Activated T-helper 2 cell treated with anti-CD3 and anti-CD28 coated beads, Interferon-gamma antibody, Interleukin-2, Interleukin-4, amounts not matched to agents 10 μg/mL and 5 μg/mL and 100 μg/mL, durations not matched to agents 14 hours and 24 hours and 36 hours (primary cell): ENCODE data around the gene DNMT1. TPM values are rescaled to one million over a fixed set of nuclear protein-coding genes. Genes with fewer than 3 reads are reported as not detected.
A peak's percentile ranks its signal among the peaks of the same experiment; 100 is the strongest.

Source experiments
- DNase-seq: peaks from one replicate; pipeline ENCODE4 v3.0.0; 2021; ENCODE audit warnings: low spot score
- H3K27ac Mint-ChIP-seq: one replicate; pipeline ENCODE4 v1.8.0; 2021; ENCODE audit warnings: mixed read lengths
- H3K27me3 Mint-ChIP-seq: one replicate; pipeline ENCODE4 v1.8.0; 2021; ENCODE audit warnings: low read depth, mixed read lengths
- H3K36me3 Mint-ChIP-seq: one replicate; pipeline ENCODE4 v1.8.0; 2021; ENCODE audit warnings: low read depth, mixed read lengths
- H3K4me1 Mint-ChIP-seq: one replicate; pipeline ENCODE4 v1.8.0; 2021; ENCODE audit warnings: low read depth, mixed read lengths
- H3K4me3 Mint-ChIP-seq: one replicate; pipeline ENCODE4 v1.8.0; 2021; ENCODE audit warnings: low read depth, mild to moderate bottlenecking, moderate library complexity, mixed read lengths
- H3K9me3 Mint-ChIP-seq: one replicate; pipeline ENCODE4 v1.8.0; 2021; ENCODE audit warnings: mixed read lengths
- intact Hi-C: fragments of 100-400 bp; cut with micrococcal nuclease; formaldehyde crosslinking; loops from one replicate; pipeline ENCODE4 v1.15.1; 2023
- total RNA-seq: library from RNA; stranded (reverse); gene quantifications from 2 replicates; pipeline ENCODE4 v1.2.3, GENCODE V29; 2022

DNMT1 gene
- total RNA-seq, 1 donor from 2014 or later = 367 TPM

- H3K27ac Mint-ChIP-seq = no peak overlapping the region
- no peaks in the 10 kb centered on the region for H3K27me3 Mint-ChIP-seq
- no peak for DNase-seq
- peaks cover 11% of the 10 kb centered on the region for H3K4me1 Mint-ChIP-seq
- H3K9me3 Mint-ChIP-seq = no peaks in the 10 kb centered on the region
- no peak overlapping the region for H3K4me3 Mint-ChIP-seq
- intact Hi-C loops = no loop called here
- H3K36me3 Mint-ChIP-seq = peaks cover 75% of the 10 kb centered on the region
These were observed 28.7 kb downstream of the DNMT1 start for GRCh38 chr19:10166046-10166445.

GRCh38 chr19:10163536-10163935 is 31.2 kb downstream of the DNMT1 start:
- intact Hi-C loops = no loop called here
- H3K27ac Mint-ChIP-seq = no peak overlapping the region
- DNase-seq = no peak
- peaks cover 2% of the 10 kb centered on the region for H3K4me1 Mint-ChIP-seq
- no peaks in the 10 kb centered on the region for H3K27me3 Mint-ChIP-seq
- H3K9me3 Mint-ChIP-seq = no peaks in the 10 kb centered on the region
- no peak overlapping the region for H3K4me3 Mint-ChIP-seq
- peaks cover 78% of the 10 kb centered on the region for H3K36me3 Mint-ChIP-seq

GRCh38 chr19:10159610-10160009 is 35.1 kb downstream of the DNMT1 start:
- H3K4me1 Mint-ChIP-seq = no peaks in the 10 kb centered on the region
- H3K27ac Mint-ChIP-seq = no peak overlapping the region
- H3K4me3 Mint-ChIP-seq = no peak overlapping the region
- DNase-seq = no peak
- H3K27me3 Mint-ChIP-seq = no peaks in the 10 kb centered on the region
- H3K9me3 Mint-ChIP-seq = no peaks in the 10 kb centered on the region
- H3K36me3 Mint-ChIP-seq = peaks cover 87% of the 10 kb centered on the region
- intact Hi-C loops = no loop called here

- intact Hi-C loops = no loop called here
- no peak overlapping the region for H3K4me3 Mint-ChIP-seq
- peaks cover 85% of the 10 kb centered on the region for H3K36me3 Mint-ChIP-seq
- H3K4me1 Mint-ChIP-seq = no peaks in the 10 kb centered on the region
- no peak for DNase-seq
- H3K9me3 Mint-ChIP-seq = no peaks in the 10 kb centered on the region
- H3K27me3 Mint-ChIP-seq = no peaks in the 10 kb centered on the region
- no peak overlapping the region for H3K27ac Mint-ChIP-seq
These were observed 36.3 kb downstream of the DNMT1 start for GRCh38 chr19:10158485-10158884.

- Mint-ChIP-seq H3K4me1 (no peaks in the 10 kb centered on the region), H3K4me3 (no peak overlapping the region), H3K9me3 (no peaks in the 10 kb centered on the region), H3K36me3 (peaks cover 83% of the 10 kb centered on the region), H3K27ac (no peak overlapping the region), H3K27me3 (no peaks in the 10 kb centered on the region)
- intact Hi-C loops = no loop called here
- DNase-seq = no peak
These were observed 36.7 kb downstream of the DNMT1 start for GRCh38 chr19:10158071-10158470.

- H3K4me1 Mint-ChIP-seq = no peaks in the 10 kb centered on the region
- H3K36me3 Mint-ChIP-seq = peaks cover 89% of the 10 kb centered on the region
- intact Hi-C loops = no loop called here
- no peak overlapping the region for H3K27ac Mint-ChIP-seq
- no peak for DNase-seq
- H3K4me3 Mint-ChIP-seq = no peak overlapping the region
- no peaks in the 10 kb centered on the region for H3K9me3 Mint-ChIP-seq
- H3K27me3 Mint-ChIP-seq = no peaks in the 10 kb centered on the region
These were observed 38.9 kb downstream of the DNMT1 start for GRCh38 chr19:10155839-10156238.

GRCh38 chr19:10152100-10152499 is 42.7 kb downstream of the DNMT1 start:
- Mint-ChIP-seq H3K9me3 (no peaks in the 10 kb centered on the region), H3K36me3 (peaks cover 84% of the 10 kb centered on the region), H3K27ac (no peak overlapping the region), H3K4me1 (no peaks in the 10 kb centered on the region), H3K4me3 (no peak overlapping the region), H3K27me3 (no peaks in the 10 kb centered on the region)
- DNase-seq = no peak
- intact Hi-C loops = no loop called here

GRCh38 chr19:10151521-10151920 is 43.2 kb downstream of the DNMT1 start:
- intact Hi-C loops = no loop called here
- Mint-ChIP-seq H3K27me3 (no peaks in the 10 kb centered on the region), H3K36me3 (peaks cover 82% of the 10 kb centered on the region), H3K9me3 (no peaks in the 10 kb centered on the region), H3K4me1 (no peaks in the 10 kb centered on the region), H3K27ac (no peak overlapping the region), H3K4me3 (no peak overlapping the region)
- no peak for DNase-seq

GRCh38 chr19:10149427-10149826 is 45.3 kb downstream of the DNMT1 start:
- intact Hi-C loops = no loop called here
- H3K4me1 Mint-ChIP-seq = peaks cover 2% of the 10 kb centered on the region
- peaks cover 80% of the 10 kb centered on the region for H3K36me3 Mint-ChIP-seq
- no peaks in the 10 kb centered on the region for H3K27me3 Mint-ChIP-seq
- no peak overlapping the region for H3K27ac Mint-ChIP-seq
- DNase-seq = no peak
- H3K9me3 Mint-ChIP-seq = no peaks in the 10 kb centered on the region
- no peak overlapping the region for H3K4me3 Mint-ChIP-seq

GRCh38 chr19:10146142-10146541 is 48.6 kb downstream of the DNMT1 start:
- H3K27ac Mint-ChIP-seq = peak overlapping the region; percentile 49
- no peaks in the 10 kb centered on the region for H3K27me3 Mint-ChIP-seq
- no peak for DNase-seq
- H3K4me3 Mint-ChIP-seq = no peak overlapping the region
- peaks cover 13% of the 10 kb centered on the region for H3K4me1 Mint-ChIP-seq
- H3K9me3 Mint-ChIP-seq = no peaks in the 10 kb centered on the region
- H3K36me3 Mint-ChIP-seq = peaks cover 81% of the 10 kb centered on the region
- intact Hi-C loops = no loop called here

- Mint-ChIP-seq H3K36me3 (peaks cover 81% of the 10 kb centered on the region), H3K27ac (no peak overlapping the region), H3K4me3 (no peak overlapping the region), H3K9me3 (no peaks in the 10 kb centered on the region), H3K27me3 (no peaks in the 10 kb centered on the region), H3K4me1 (peaks cover 13% of the 10 kb centered on the region)
- intact Hi-C loops = no loop called here
- no peak for DNase-seq
These were observed 49.7 kb downstream of the DNMT1 start for GRCh38 chr19:10145031-10145430.

- DNase-seq = no peak
- intact Hi-C loops = no loop called here
- peaks cover 13% of the 10 kb centered on the region for H3K4me1 Mint-ChIP-seq
- H3K4me3 Mint-ChIP-seq = no peak overlapping the region
- no peak overlapping the region for H3K27ac Mint-ChIP-seq
- no peaks in the 10 kb centered on the region for H3K27me3 Mint-ChIP-seq
- H3K9me3 Mint-ChIP-seq = no peaks in the 10 kb centered on the region
- peaks cover 81% of the 10 kb centered on the region for H3K36me3 Mint-ChIP-seq
These were observed 50.4 kb downstream of the DNMT1 start for GRCh38 chr19:10144361-10144760.

- intact Hi-C loops = no loop called here
- peaks cover 84% of the 10 kb centered on the region for H3K36me3 Mint-ChIP-seq
These were observed 51.1 kb downstream of the DNMT1 start for GRCh38 chr19:10143681-10144080.

GRCh38 chr19:10142701-10143375 is 51.9 kb downstream of the DNMT1 start:
- H3K36me3 Mint-ChIP-seq = peaks cover 84% of the 10 kb centered on the region
- no peak for DNase-seq
- H3K9me3 Mint-ChIP-seq = no peaks in the 10 kb centered on the region
- peak overlapping the region; percentile 45 for H3K4me3 Mint-ChIP-seq
- peaks cover 13% of the 10 kb centered on the region for H3K4me1 Mint-ChIP-seq
- peak overlapping the region; percentile 83 for H3K27ac Mint-ChIP-seq
- no peaks in the 10 kb centered on the region for H3K27me3 Mint-ChIP-seq
- intact Hi-C loops = no loop called here

More at GRCh38 chr19:10143681-10144080, 51.1 kb downstream of the DNMT1 start:
- Mint-ChIP-seq H3K27me3 (no peaks in the 10 kb centered on the region), H3K4me3 (no peak overlapping the region), H3K27ac (peak overlapping the region; percentile 42), H3K9me3 (no peaks in the 10 kb centered on the region), H3K4me1 (peaks cover 13% of the 10 kb centered on the region)
- no peak for DNase-seq
